G401.6 (cell line): Measurements from ENCODE around the gene NR1D2.

ENCODE experiments used
- FAIRE-seq: peaks from 2 replicates; lab custom pipeline; 2012; peaks lifted over from hg19 to GRCh38; lab: Jason Lieb, UNC

NR1D2 gene

GRCh38 chr3:23931597-23931996 lies 13.5 kb upstream of the NR1D2 start:
- no peak for FAIRE-seq

- no peak for FAIRE-seq
Measured at GRCh38 chr3:23932571-23932970, 12.5 kb upstream of the NR1D2 start.

GRCh38 chr3:23934253-23934652 lies 10.8 kb upstream of the NR1D2 start:
- no peak for FAIRE-seq

- no peak for FAIRE-seq
Measured at GRCh38 chr3:23937296-23937695, 7.8 kb upstream of the NR1D2 start.

- FAIRE-seq: no peak
Measured at GRCh38 chr3:23938688-23939087, 6.4 kb upstream of the NR1D2 start.

- FAIRE-seq: no peak
Measured at GRCh38 chr3:23940775-23941174, 4.3 kb upstream of the NR1D2 start.

- no peak for FAIRE-seq
Measured at GRCh38 chr3:23941440-23941839, 3.6 kb upstream of the NR1D2 start.

GRCh38 chr3:23942546-23942945 lies 2.5 kb upstream of the NR1D2 start:
- no peak for FAIRE-seq

- FAIRE-seq: no peak
Measured at GRCh38 chr3:23944007-23944783, 891 bp upstream of the NR1D2 start.

- no peak for FAIRE-seq
Measured at GRCh38 chr3:23945663-23945912, 502 bp downstream of the NR1D2 start.

GRCh38 chr3:23945913-23946687 lies 1.0 kb downstream of the NR1D2 start:
- FAIRE-seq: no peak

GRCh38 chr3:23948761-23949160 lies 3.7 kb downstream of the NR1D2 start:
- FAIRE-seq: no peak

- FAIRE-seq: no peak
Measured at GRCh38 chr3:23949784-23950183, 4.7 kb downstream of the NR1D2 start.

GRCh38 chr3:23950293-23950692 lies 5.2 kb downstream of the NR1D2 start:
- peak; percentile 61 for FAIRE-seq

GRCh38 chr3:23952646-23953045 lies 7.6 kb downstream of the NR1D2 start:
- no peak for FAIRE-seq

GRCh38 chr3:23953523-23953922 lies 8.4 kb downstream of the NR1D2 start:
- no peak for FAIRE-seq

GRCh38 chr3:23954144-23954543 lies 9.1 kb downstream of the NR1D2 start:
- no peak for FAIRE-seq

- FAIRE-seq: no peak
Measured at GRCh38 chr3:23956701-23957100, 11.6 kb downstream of the NR1D2 start.

GRCh38 chr3:23959135-23959900 lies 14.2 kb downstream of the NR1D2 start:
- FAIRE-seq: peak; percentile 81

GRCh38 chr3:23960649-23961048 lies 15.6 kb downstream of the NR1D2 start:
- no peak for FAIRE-seq

GRCh38 chr3:23961066-23961465 lies 16.0 kb downstream of the NR1D2 start:
- FAIRE-seq: peak; percentile 53

GRCh38 chr3:23961913-23962312 lies 16.8 kb downstream of the NR1D2 start:
- FAIRE-seq: no peak

- peak; percentile 33 for FAIRE-seq
Measured at GRCh38 chr3:23964537-23965235, 19.6 kb downstream of the NR1D2 start.
